Astrocyte (in vitro differentiated cells and primary cell): ENCODE results near the gene EGFLAM. TPM values are rescaled to one million over a fixed set of nuclear protein-coding genes. Genes with fewer than 3 reads are reported as not detected.

ENCODE experiments used
- DNase-seq: peaks from one replicate; pipeline ENCODE4 v3.0.0-alpha.2; 2010; ENCODE audit warnings: low read depth
- FAIRE-seq: peaks from 2 replicates; lab custom pipeline; 2011; peaks lifted over from hg19 to GRCh38; lab: Jason Lieb, UNC
- H2AFZ ChIP-seq: 2 replicates; pipeline ENCODE4 v1.6.0; 2012; ENCODE audit warnings: low read depth, low read length, inconsistent platforms
- H3K27ac ChIP-seq: 2 replicates; pipeline ENCODE4 v1.5.1; 2011; ENCODE audit warnings: low read depth, low read length, inconsistent platforms
- H3K27me3 ChIP-seq: 2 replicates; pipeline ENCODE4 v1.6.0; 2011; ENCODE audit warnings: low read length, inconsistent platforms; ENCODE audit not compliant: insufficient read depth
- H3K36me3 ChIP-seq: 2 replicates; pipeline ENCODE4 v1.5.1; 2011; ENCODE audit warnings: low read length, inconsistent platforms; ENCODE audit not compliant: insufficient read depth
- H3K4me1 ChIP-seq: 2 replicates; pipeline ENCODE4 v1.5.1; 2011; ENCODE audit warnings: low read length, inconsistent platforms; ENCODE audit not compliant: insufficient read depth
- H3K4me2 ChIP-seq: 2 replicates; pipeline ENCODE4 v1.6.0; 2012; ENCODE audit warnings: low read length, inconsistent platforms
- H3K4me3 ChIP-seq: 2 replicates; pipeline ENCODE4 v1.5.1; 2011; ENCODE audit warnings: low read depth, mild to moderate bottlenecking, low read length, inconsistent platforms; ENCODE audit not compliant: insufficient read depth
- H3K79me2 ChIP-seq: 2 replicates; pipeline ENCODE4 v1.6.0; 2012; ENCODE audit warnings: mild to moderate bottlenecking, low read length, inconsistent platforms; ENCODE audit not compliant: insufficient read depth
- H3K9ac ChIP-seq: 2 replicates; pipeline ENCODE4 v1.6.0; 2012; ENCODE audit warnings: mild to moderate bottlenecking, low read length, inconsistent platforms
- H3K9me3 ChIP-seq: 2 replicates; pipeline ENCODE4 v1.5.1; 2012; ENCODE audit warnings: low read depth, mild to moderate bottlenecking, low read length, inconsistent platforms; ENCODE audit not compliant: insufficient read depth
- H4K20me1 ChIP-seq: 2 replicates; pipeline ENCODE4 v1.6.0; 2012; ENCODE audit warnings: low read length, inconsistent platforms; ENCODE audit not compliant: insufficient read depth
- H3K27ac Mint-ChIP-seq: one replicate; pipeline ENCODE4 v1.8.0; 2021; ENCODE audit warnings: mild to moderate bottlenecking, mixed read lengths; ENCODE audit not compliant: unreplicated experiment
- H3K27me3 Mint-ChIP-seq: one replicate; pipeline ENCODE4 v1.8.0; 2021; ENCODE audit warnings: low read depth, mixed read lengths; ENCODE audit not compliant: unreplicated experiment
- H3K36me3 Mint-ChIP-seq: one replicate; pipeline ENCODE4 v1.8.0; 2021; ENCODE audit warnings: low read depth, mixed read lengths; ENCODE audit not compliant: unreplicated experiment
- H3K4me1 Mint-ChIP-seq: one replicate; pipeline ENCODE4 v1.8.0; 2021; ENCODE audit warnings: low read depth, mixed read lengths; ENCODE audit not compliant: unreplicated experiment
- H3K4me3 Mint-ChIP-seq: one replicate; pipeline ENCODE4 v1.8.0; 2021; ENCODE audit warnings: mild to moderate bottlenecking, moderate library complexity, mixed read lengths; ENCODE audit not compliant: unreplicated experiment
- H3K9me3 Mint-ChIP-seq: one replicate; pipeline ENCODE4 v1.8.0; 2021; ENCODE audit warnings: mild to moderate bottlenecking, mixed read lengths; ENCODE audit not compliant: unreplicated experiment
- CTCF ChIP-seq: IDR thresholded peaks from 2 replicates; pipeline ENCODE4 v1.5.1; 2011; ENCODE audit warnings: low read depth, mild to moderate bottlenecking, inconsistent platforms, low read length, moderate library complexity; ENCODE audit not compliant: insufficient read depth
- EZH2 ChIP-seq: IDR thresholded peaks from 2 replicates; pipeline ENCODE4 v1.6.1; 2012; ENCODE audit warnings: mild to moderate bottlenecking, low read length, inconsistent platforms; ENCODE audit not compliant: insufficient read depth
- total RNA-seq: library from RNA; stranded (reverse); gene quantifications from 2 replicates; pipeline ENCODE4 v1.2.1, GENCODE V29; 2021

Gene EGFLAM
- total RNA-seq, 1 donor from 2014 or later: 1.0 TPM

GRCh38 chr5:38468978-38469706, 210.8 kb downstream of the EGFLAM start:
- no peaks in the 10 kb centered on the region for H3K9me3 ChIP-seq
- Mint-ChIP-seq H3K27me3 (peaks cover 7% of the 10 kb centered on the region), H3K4me1 (peaks cover 22% of the 10 kb centered on the region), H3K36me3 (peaks cover 5% of the 10 kb centered on the region), H3K9me3 (peaks cover 5% of the 10 kb centered on the region), H3K4me3 (no peak overlapping the region), H3K27ac (peak overlapping the region; percentile 58)
- no peaks in the 10 kb centered on the region for H3K27me3 ChIP-seq
- peak; percentile 13 for FAIRE-seq
- no peak for DNase-seq
- H4K20me1 ChIP-seq: no peaks in the 10 kb centered on the region
- no peak for TF ChIP-seq CTCF
- no peak for TF ChIP-seq EZH2
- H3K9ac ChIP-seq: peak overlapping the region; percentile 13
- H3K4me3 ChIP-seq: no peak overlapping the region
- no peaks in the 10 kb centered on the region for H3K36me3 ChIP-seq
- H3K4me2 ChIP-seq: no peak overlapping the region
- H3K4me1 ChIP-seq: peaks cover 40% of the 10 kb centered on the region
- H2AFZ ChIP-seq: peak overlapping the region; percentile 7
- no peaks in the 10 kb centered on the region for H3K79me2 ChIP-seq
- no peak overlapping the region for H3K27ac ChIP-seq

GRCh38 chr5:38469707-38470267, 211.4 kb downstream of the EGFLAM start:
- Histone ChIP-seq H3K4me3 (no peak overlapping the region), H3K27me3 (no peaks in the 10 kb centered on the region), H3K9ac (no peak overlapping the region), H3K27ac (no peak overlapping the region), H3K4me2 (no peak overlapping the region), H2AFZ (no peak overlapping the region), H4K20me1 (no peaks in the 10 kb centered on the region), H3K4me1 (peaks cover 34% of the 10 kb centered on the region), H3K9me3 (no peaks in the 10 kb centered on the region), H3K79me2 (no peaks in the 10 kb centered on the region), H3K36me3 (no peaks in the 10 kb centered on the region)
- Mint-ChIP-seq H3K4me1 (peaks cover 22% of the 10 kb centered on the region), H3K4me3 (no peak overlapping the region), H3K27ac (no peak overlapping the region), H3K36me3 (peaks cover 5% of the 10 kb centered on the region), H3K27me3 (peaks cover 7% of the 10 kb centered on the region), H3K9me3 (peaks cover 5% of the 10 kb centered on the region)
- no peak for TF ChIP-seq CTCF
- TF ChIP-seq EZH2: no peak
- DNase-seq: no peak
- no peak for FAIRE-seq

- Histone ChIP-seq H3K9ac (no peak overlapping the region), H3K9me3 (no peaks in the 10 kb centered on the region), H2AFZ (no peak overlapping the region), H3K4me1 (peaks cover 22% of the 10 kb centered on the region), H3K27ac (no peak overlapping the region), H3K36me3 (no peaks in the 10 kb centered on the region), H3K4me2 (no peak overlapping the region), H3K4me3 (no peak overlapping the region), H3K79me2 (no peaks in the 10 kb centered on the region), H4K20me1 (no peaks in the 10 kb centered on the region), H3K27me3 (no peaks in the 10 kb centered on the region)
- DNase-seq (no peak), FAIRE-seq (no peak)
- no peak overlapping the region for H3K4me3 Mint-ChIP-seq
- peaks cover 7% of the 10 kb centered on the region for H3K27me3 Mint-ChIP-seq
- TF ChIP-seq CTCF (no peak), EZH2 (no peak)
- peaks cover 22% of the 10 kb centered on the region for H3K4me1 Mint-ChIP-seq
- no peak overlapping the region for H3K27ac Mint-ChIP-seq
- H3K9me3 Mint-ChIP-seq: peaks cover 5% of the 10 kb centered on the region
- peaks cover 2% of the 10 kb centered on the region for H3K36me3 Mint-ChIP-seq
These were observed 213.3 kb downstream of the EGFLAM start for GRCh38 chr5:38471709-38472108.
